Measurements from ENCODE around the gene RAB40C.
A peak's percentile ranks its signal among the peaks of the same experiment; 100 is the strongest.

RAB40C gene

DNA sequence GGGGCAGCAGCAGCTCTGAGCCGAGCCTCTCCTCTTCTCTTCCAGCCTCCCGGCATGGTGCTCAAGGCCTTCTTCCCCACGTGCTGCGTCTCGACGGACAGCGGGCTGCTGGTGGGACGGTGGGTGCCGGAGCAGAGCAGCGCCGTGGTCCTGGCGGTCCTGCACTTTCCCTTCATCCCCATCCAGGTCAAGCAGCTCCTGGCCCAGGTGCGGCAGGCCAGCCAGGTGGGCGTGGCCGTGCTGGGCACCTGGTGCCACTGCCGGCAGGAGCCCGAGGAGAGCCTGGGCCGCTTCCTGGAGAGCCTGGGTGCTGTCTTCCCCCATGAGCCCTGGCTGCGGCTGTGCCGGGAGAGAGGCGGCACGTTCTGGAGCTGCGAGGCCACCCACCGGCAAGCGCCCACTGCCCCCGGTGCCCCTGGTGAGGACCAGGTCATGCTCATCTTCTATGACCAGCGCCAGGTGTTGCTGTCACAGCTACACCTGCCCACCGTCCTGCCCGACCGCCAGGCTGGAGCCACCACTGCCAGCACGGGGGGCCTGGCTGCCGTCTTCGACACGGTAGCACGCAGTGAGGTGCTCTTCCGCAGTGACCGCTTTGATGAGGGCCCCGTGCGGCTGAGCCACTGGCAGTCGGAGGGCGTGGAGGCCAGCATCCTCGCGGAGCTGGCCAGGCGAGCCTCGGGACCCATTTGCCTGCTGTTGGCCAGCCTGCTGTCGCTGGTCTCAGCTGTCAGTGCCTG lies 15.7 kb upstream of the RAB40C start:
- no peak for DNase-seq (ENCODE audit: low read depth)

- no peak for DNase-seq (ENCODE audit: low read depth)
Measured at GRCh38 chr16:575354-576196, 14.3 kb upstream of the RAB40C start.

DNA sequence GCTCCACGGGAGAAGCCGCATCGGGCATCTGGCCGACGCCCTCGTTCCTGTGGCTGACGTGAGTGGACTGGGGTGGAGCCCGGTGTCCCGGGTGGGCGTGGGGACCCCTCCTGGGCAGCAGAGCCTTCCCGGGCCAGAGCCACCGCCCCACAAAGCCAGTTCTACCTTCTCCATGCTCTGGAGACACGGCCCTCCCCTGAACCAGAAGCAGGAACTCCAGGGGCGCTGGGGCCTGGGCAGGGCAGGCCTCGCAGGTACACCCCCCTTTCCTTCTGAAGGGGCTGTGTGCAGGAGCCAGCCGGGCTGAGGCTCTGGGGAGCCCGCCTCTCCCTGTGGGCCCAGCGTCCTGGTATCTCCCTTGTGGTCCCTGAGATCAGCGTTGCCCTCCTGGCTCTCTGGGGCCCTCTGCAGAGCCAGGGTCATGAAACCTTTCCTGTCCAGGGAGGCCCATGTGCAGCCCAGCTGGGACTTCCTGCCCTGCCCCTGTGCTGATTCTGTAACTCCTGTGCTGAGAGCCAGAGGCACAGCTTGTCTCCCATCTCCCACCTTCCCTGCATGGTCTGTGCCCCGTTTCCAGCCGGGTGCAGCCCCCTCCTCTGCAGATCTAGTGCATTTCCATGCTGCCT lies 13.6 kb upstream of the RAB40C start:
- no peak for DNase-seq (ENCODE audit: low read depth)

- DNase-seq (ENCODE audit: low read depth): no peak
Measured at GRCh38 chr16:576823-577201, 13.1 kb upstream of the RAB40C start.

DNA sequence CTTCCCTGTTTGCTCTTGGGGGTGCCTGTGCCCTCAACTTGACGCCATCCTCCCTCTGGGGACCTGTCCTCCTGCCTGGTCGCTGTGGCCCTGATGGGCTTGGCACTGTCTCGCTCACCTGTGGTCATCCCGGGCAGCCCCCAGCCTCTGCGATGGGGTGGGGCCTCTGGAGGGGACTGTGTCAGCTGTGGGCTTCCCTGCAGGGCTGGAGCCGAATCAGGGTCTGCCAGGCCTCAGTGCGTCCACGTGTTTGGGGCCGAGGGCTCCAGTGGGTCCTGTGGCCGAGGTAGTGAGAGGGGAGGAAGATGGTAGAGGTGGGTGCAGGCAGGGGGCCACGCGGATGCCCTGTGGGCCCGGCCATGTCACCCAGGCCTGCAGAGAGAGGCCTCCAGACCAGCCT lies 12.1 kb upstream of the RAB40C start:
- no peak for DNase-seq (ENCODE audit: low read depth)

GRCh38 chr16:578232-578869 lies 11.5 kb upstream of the RAB40C start:
- no peak for DNase-seq (ENCODE audit: low read depth)

DNA sequence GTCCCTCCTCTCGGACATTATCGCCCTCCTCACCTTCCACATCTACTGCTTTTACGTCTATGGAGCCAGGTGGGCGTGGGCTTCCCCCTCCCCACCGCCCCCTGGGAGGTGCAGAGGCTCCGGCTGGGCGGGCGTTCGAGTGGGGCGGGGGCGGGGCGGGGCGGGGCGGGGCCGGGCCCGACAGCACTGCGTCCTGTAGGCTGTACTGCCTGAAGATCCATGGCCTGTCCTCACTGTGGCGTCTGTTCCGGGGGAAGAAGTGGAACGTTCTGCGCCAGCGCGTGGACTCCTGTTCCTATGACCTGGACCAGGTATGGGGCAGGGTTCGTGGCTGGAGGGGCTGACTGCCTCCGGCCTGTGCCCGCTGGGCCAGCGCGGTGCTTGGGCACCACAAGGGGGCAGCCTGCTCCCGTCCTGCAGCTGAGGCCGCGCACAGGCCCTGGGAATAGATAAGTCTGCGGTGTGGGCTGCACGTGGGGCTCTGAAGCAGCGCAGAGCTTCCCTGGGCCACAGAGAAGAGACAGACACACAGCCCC lies 10.9 kb upstream of the RAB40C start:
- DNase-seq (ENCODE audit: low read depth): peak; percentile 62

- DNase-seq (ENCODE audit: low read depth): no peak
Measured at GRCh38 chr16:580141-580945, 9.5 kb upstream of the RAB40C start.

DNA sequence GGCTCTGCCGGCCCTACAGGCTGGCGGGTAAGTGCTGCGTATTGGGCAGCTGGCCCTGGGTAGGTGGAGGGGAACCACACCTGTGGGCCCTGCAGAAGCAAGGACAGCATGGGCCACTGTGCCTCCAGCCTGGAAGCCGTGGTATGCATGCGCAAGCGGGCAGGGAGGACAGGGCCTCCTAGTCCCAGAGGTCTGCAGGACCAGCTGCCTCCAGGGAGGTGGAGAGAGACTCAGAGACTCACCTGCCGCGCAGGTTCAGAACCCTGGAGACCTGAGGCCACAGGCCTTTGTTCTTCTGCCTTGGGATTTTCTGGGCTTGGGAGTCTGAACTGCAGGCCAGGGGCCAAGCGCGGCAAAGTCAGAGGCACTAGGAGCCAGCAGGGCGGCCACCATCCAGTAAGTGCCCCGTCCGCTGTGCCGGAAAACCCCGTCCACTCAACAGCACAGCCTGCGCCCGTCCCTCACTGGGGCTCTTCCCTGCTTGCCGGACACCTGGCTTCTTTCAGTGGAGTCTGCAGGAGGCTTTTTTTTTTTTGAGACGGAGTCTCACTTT lies 8.8 kb upstream of the RAB40C start:
- no peak for DNase-seq (ENCODE audit: low read depth)

GRCh38 chr16:582218-582613 lies 7.7 kb upstream of the RAB40C start:
- no peak for DNase-seq (ENCODE audit: low read depth)

GRCh38 chr16:582614-583331 lies 7.1 kb upstream of the RAB40C start:
- no peak for DNase-seq (ENCODE audit: low read depth)

- no peak for DNase-seq (ENCODE audit: low read depth)
Measured at GRCh38 chr16:583470-583814, 6.4 kb upstream of the RAB40C start.

DNA sequence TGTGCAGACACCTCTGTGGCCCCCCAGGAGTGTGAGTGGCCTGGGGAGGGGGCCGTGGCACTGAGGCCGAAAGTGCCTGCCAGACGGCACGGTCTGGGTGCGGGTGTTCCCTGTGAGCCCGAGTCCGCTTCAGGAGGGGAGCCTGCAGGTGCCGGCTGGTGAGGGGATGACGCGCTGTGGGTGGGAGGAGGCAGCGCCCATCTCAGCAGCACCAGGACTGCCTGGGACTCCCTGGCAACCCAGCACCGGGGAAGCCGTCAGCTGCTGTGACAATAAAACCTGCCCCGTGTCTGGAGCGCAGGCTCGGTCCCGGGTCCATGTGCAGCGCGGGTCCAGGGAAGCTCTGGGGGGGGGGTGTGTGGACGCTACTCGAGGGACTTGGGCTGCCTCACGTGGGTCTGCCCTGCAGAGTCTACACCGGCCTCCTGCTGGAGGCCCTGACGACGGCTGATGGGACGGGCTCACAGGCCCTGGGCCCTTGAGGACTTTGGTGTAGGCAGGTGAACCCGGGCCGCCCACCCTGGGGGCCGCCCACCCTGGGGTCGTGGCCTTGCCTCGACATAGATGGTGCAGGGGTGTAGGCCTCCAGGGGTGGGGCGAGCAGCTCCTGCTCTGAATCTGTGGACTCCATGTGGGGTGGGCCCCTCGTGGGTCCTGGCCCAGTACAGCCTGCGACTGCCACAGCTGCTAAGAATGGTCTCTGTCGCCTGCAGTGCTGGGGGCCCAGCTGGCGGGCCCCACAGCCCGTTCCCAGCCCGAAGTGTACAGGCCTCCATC lies 5.9 kb upstream of the RAB40C start:
- DNase-seq (ENCODE audit: low read depth): no peak

- DNase-seq (ENCODE audit: low read depth): no peak
Measured at GRCh38 chr16:585351-585750, 4.5 kb upstream of the RAB40C start.

- peak; percentile 35 for DNase-seq (ENCODE audit: low read depth)
Measured at GRCh38 chr16:586047-586644, 3.7 kb upstream of the RAB40C start.

DNA sequence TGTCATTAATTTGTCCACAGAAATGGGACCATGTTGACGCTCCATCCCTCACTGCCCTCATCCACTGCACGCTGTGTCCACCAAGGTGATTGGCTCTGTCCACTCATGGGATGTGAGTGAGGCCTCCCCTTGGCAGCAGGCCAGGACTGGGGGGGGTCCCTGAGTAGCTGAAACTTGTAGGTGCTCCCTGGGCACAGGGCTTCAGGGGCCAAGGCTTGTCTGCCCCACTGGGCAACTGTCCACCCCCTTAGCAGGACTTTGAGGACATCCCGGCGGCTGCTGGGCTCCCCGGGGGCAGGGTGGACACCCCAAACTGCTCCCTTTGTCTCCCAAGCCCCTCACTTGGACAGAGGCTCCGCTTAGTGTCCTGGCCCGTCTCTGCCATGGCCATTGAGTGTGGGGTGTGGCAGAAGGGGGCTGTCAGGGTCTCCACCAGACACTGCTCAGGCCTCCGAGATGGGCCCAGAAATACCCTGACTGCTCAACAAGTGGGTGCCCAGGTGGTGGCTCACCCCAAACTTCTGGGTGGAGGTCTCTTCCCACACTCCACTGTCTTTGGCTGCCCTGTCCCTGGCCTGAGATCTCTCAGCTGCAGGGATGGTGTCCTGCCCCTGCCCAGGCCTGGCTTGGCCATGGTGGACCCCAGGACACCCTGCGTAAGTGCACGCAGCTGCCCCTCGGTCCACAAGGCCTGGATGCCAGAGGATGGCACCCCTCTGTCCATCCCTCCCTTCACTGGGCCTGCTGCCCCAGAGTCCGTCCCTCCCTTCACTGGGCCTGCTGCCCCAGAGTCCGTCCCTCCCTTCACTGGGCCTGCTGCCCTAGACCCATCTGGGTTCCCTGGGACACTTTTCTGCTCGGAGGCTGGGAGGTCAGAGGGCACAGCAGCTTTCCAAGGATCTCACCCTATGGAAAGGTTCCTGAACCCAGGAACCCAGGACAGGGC lies 2.9 kb upstream of the RAB40C start:
- DNase-seq (ENCODE audit: low read depth): peak; percentile 50

DNA sequence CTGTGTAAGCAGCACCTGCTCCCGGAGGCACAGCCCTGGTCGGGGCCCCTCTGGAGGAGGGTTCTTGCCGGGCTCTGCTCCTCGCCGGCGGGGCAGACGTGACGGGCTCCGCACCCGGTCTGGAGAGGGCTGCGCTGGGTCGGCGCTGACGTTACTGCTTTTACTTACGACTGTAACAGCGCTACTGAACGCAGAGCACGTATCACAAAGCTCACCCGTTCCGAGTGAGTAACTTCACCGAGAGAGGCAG lies 1.3 kb upstream of the RAB40C start:
- peak; percentile 51 for DNase-seq (ENCODE audit: low read depth)

- DNase-seq (ENCODE audit: low read depth): peak; percentile 94
Measured at GRCh38 chr16:588889-589657, 793 bp upstream of the RAB40C start.
